ENCODE measurements around the gene ADCK1. TPM values are rescaled to one million over a fixed set of nuclear protein-coding genes. Genes with fewer than 3 reads are reported as not detected.

The ADCK1 gene
- total and polyA plus RNA-seq, 9 of the 15 experiments (the other 6 are each of a cell fraction or from before 2014, with no cell fraction given), result 2.8 to 8.9 (median 4.3) TPM

GRCh38 chr14:77892381-77892871 lies 92.5 kb downstream of the ADCK1 start (continued):
- TF ChIP-seq HMGXB4 (CRISPR knock-in tag; IDR thresholded peaks at IDR 0.05), result no peak
- TF ChIP-seq MECOM (CRISPR knock-in tag; IDR thresholded peaks at IDR 0.05), result no peak
- peak; percentile 55 to 76; a peak in 2 of 4 replicates for TF ChIP-seq SIN3A (IDR thresholded peaks at IDR 0.05; ENCODE audit: borderline replicate concordance in 2 of 2, control insufficient read depth in 1 of 2, low read depth in 2 of 2, low read length in 2 of 2)
- TF ChIP-seq NFE2 (IDR thresholded peaks at IDR 0.05; ENCODE audit: low read depth), result peak; percentile 43
- 0 out of 2 replicates have a peak, but pooled peaks have one; percentile 33 for TF ChIP-seq SMAD4 (CRISPR knock-in tag; conservative IDR thresholded peaks at IDR 0.05)
- no peak for TF ChIP-seq MIER1 (IDR thresholded peaks at IDR 0.05; ENCODE audit: low read depth)
- TF ChIP-seq DPF2 (IDR thresholded peaks at IDR 0.05), result peak; percentile 60; the same call in 1 of the 2 replicates
- TF ChIP-seq TAF9B (IDR thresholded peaks at IDR 0.05; ENCODE audit: partially characterized antibody), result peak; percentile 67
- TF ChIP-seq L3MBTL2 (IDR thresholded peaks at IDR 0.05), result 0 out of 2 replicates have a peak, but pooled peaks have one; percentile 28
- TF ChIP-seq, protein P1, sequence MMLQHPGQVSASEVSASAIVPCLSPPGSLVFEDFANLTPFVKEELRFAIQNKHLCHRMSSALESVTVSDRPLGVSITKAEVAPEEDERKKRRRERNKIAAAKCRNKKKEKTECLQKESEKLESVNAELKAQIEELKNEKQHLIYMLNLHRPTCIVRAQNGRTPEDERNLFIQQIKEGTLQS (IDR thresholded peaks at IDR 0.05), result peak; percentile 63
- TF ChIP-seq, protein P1 (CRISPR knock-in tag; conservative IDR thresholded peaks at IDR 0.05), result no peak
- peak; percentile 38; the same call in 1 of the 2 replicates for TF ChIP-seq ETV1 (tag; conservative IDR thresholded peaks at IDR 0.05; ENCODE audit: low read depth)
- TF ChIP-seq FOXK2 (conservative IDR thresholded peaks at IDR 0.05 in 1 of 2, IDR thresholded peaks at IDR 0.05 in 1 of 2; ENCODE audit: low read depth in 2 of 2), result peak; percentile 57 to 72; a peak in 3 of 4 replicates
- TF ChIP-seq SOX6 (IDR thresholded peaks at IDR 0.05), result peak; percentile 42
- peak; percentile 66; the same call in 1 of the 2 replicates for TF ChIP-seq ADNP (tag; IDR thresholded peaks at IDR 0.05)
- peak; percentile 45; the same call in 1 of the 2 replicates for TF ChIP-seq ZNF589 (CRISPR knock-in tag; IDR thresholded peaks at IDR 0.05; ENCODE audit: low read depth)
- TF ChIP-seq ZNF318 (IDR thresholded peaks at IDR 0.05; ENCODE audit: borderline replicate concordance in 1 of 2, low read depth in 1 of 2), result 0 out of 4 replicates have a peak, but pooled peaks of 1 of the 2 experiments have one; percentile 44
- TF ChIP-seq ZNF384 (IDR thresholded peaks at IDR 0.05; ENCODE audit: low read depth, low read length), result peak; percentile 74

Measured in K562 (cell line).